ENCODE data around the gene MRM1. TPM values are rescaled to one million over a fixed set of nuclear protein-coding genes. Genes with fewer than 3 reads are reported as not detected.

MRM1 gene
- total and polyA plus RNA-seq, 9 of the 15 experiments (the other 6 are each of a cell fraction or from before 2014, with no cell fraction given), result 0.61 to 28.4 (median 21.5) TPM

DNA sequence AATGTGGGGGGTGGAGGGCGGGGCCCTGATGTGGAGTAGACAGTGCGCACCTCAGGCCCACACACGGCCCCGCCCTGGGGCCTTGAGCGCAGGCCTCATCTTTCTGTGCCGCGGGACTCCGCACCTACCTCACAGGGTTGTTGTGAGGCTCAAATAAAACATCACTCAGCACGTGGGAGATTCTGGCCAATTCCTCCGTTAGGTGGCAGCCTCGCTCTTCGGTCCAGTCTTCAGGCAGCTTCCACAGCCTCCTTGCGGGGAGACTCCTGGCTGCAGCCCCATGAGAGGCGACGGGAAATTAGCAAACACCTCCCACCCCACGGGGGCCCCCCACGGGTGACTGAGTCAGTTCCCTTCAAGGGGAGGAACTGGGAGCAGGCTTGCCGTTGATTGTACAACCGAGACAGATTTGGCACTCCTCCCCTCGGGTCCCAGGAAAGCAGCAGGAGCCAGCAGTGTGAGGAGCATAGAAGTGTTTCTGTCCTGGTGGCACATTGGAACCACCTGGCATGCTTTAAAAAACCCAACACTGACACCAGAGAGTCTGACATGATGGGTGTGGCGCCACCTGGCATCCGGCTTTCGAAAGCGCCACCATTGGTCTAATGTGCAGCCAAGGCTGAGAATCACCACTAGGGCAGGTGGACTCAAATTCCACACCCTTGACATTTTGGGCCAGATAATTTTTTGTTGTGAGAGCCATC is 7.6 kb downstream of the MRM1 start (continued):
- TF ChIP-seq MAFG (tag; conservative IDR thresholded peaks at IDR 0.05) (no peak), MTA3 (IDR thresholded peaks at IDR 0.05; ENCODE audit: borderline replicate concordance) (peak; percentile 36; the same call in 1 of the 2 replicates), NEUROD1 (IDR thresholded peaks at IDR 0.05; ENCODE audit: borderline replicate concordance, low read depth, low read length, partially characterized antibody) (peak; percentile 32), TBL1XR1 (IDR thresholded peaks at IDR 0.05; ENCODE audit: low read length in 2 of 2) (no peak), ADNP (tag; IDR thresholded peaks at IDR 0.05) (no peak), BRCA1 (IDR thresholded peaks at IDR 0.05) (no peak), BRCA1 (CRISPR knock-in tag; IDR thresholded peaks at IDR 0.05) (no peak), U2AF2 (optimal IDR thresholded peaks at IDR 0.05; ENCODE audit: low read depth, low read length) (no peak), LEF1 (IDR thresholded peaks at IDR 0.05) (no peak), GABPB1 (CRISPR knock-in tag; IDR thresholded peaks at IDR 0.05) (no peak), ZNF384 (IDR thresholded peaks at IDR 0.05; ENCODE audit: low read depth, low read length) (no peak), ARID2 (IDR thresholded peaks at IDR 0.05) (no peak), SLC30A9 (CRISPR knock-in tag; IDR thresholded peaks at IDR 0.05) (no peak), KHSRP (IDR thresholded peaks at IDR 0.05) (no peak), MYC (IDR thresholded peaks at IDR 0.05; ENCODE audit: low read depth, low read length) (peak; percentile 92), MYC (CRISPR knock-in tag; IDR thresholded peaks at IDR 0.05; ENCODE audit: borderline replicate concordance, low read depth) (no peak), FIP1L1 (IDR thresholded peaks at IDR 0.05; ENCODE audit: low read depth, low read length, poor library complexity, severe bottlenecking) (no peak), BRD4 (IDR thresholded peaks at IDR 0.05) (no peak), CTBP1 (IDR thresholded peaks at IDR 0.05; ENCODE audit: borderline replicate concordance) (peak; percentile 87)
- TF ChIP-seq, protein P1, sequence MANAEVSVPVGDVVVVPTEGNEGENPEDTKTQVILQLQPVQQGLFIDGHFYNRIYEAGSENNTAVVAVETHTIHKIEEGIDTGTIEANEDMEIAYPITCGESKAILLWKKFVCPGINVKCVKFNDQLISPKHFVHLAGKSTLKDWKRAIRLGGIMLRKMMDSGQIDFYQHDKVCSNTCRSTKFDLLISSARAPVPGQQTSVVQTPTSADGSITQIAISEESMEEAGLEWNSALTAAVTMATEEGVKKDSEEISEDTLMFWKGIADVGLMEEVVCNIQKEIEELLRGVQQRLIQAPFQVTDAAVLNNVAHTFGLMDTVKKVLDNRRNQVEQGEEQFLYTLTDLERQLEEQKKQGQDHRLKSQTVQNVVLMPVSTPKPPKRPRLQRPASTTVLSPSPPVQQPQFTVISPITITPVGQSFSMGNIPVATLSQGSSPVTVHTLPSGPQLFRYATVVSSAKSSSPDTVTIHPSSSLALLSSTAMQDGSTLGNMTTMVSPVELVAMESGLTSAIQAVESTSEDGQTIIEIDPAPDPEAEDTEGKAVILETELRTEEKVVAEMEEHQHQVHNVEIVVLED (CRISPR knock-in tag; IDR thresholded peaks at IDR 0.05), result no peak
- TF ChIP-seq, protein P2, sequence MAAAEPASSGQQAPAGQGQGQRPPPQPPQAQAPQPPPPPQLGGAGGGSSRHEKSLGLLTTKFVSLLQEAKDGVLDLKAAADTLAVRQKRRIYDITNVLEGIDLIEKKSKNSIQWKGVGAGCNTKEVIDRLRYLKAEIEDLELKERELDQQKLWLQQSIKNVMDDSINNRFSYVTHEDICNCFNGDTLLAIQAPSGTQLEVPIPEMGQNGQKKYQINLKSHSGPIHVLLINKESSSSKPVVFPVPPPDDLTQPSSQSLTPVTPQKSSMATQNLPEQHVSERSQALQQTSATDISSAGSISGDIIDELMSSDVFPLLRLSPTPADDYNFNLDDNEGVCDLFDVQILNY (CRISPR knock-in tag; IDR thresholded peaks at IDR 0.05), result no peak
- TF ChIP-seq, protein P3, sequence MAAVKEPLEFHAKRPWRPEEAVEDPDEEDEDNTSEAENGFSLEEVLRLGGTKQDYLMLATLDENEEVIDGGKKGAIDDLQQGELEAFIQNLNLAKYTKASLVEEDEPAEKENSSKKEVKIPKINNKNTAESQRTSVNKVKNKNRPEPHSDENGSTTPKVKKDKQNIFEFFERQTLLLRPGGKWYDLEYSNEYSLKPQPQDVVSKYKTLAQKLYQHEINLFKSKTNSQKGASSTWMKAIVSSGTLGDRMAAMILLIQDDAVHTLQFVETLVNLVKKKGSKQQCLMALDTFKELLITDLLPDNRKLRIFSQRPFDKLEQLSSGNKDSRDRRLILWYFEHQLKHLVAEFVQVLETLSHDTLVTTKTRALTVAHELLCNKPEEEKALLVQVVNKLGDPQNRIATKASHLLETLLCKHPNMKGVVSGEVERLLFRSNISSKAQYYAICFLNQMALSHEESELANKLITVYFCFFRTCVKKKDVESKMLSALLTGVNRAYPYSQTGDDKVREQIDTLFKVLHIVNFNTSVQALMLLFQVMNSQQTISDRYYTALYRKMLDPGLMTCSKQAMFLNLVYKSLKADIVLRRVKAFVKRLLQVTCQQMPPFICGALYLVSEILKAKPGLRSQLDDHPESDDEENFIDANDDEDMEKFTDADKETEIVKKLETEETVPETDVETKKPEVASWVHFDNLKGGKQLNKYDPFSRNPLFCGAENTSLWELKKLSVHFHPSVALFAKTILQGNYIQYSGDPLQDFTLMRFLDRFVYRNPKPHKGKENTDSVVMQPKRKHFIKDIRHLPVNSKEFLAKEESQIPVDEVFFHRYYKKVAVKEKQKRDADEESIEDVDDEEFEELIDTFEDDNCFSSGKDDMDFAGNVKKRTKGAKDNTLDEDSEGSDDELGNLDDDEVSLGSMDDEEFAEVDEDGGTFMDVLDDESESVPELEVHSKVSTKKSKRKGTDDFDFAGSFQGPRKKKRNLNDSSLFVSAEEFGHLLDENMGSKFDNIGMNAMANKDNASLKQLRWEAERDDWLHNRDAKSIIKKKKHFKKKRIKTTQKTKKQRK (IDR thresholded peaks at IDR 0.05; ENCODE audit: borderline replicate concordance, low read depth, low read length), result no peak
- TF ChIP-seq, protein P4, sequence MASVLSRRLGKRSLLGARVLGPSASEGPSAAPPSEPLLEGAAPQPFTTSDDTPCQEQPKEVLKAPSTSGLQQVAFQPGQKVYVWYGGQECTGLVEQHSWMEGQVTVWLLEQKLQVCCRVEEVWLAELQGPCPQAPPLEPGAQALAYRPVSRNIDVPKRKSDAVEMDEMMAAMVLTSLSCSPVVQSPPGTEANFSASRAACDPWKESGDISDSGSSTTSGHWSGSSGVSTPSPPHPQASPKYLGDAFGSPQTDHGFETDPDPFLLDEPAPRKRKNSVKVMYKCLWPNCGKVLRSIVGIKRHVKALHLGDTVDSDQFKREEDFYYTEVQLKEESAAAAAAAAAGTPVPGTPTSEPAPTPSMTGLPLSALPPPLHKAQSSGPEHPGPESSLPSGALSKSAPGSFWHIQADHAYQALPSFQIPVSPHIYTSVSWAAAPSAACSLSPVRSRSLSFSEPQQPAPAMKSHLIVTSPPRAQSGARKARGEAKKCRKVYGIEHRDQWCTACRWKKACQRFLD (CRISPR knock-in tag; IDR thresholded peaks at IDR 0.05), result no peak
